Kidney epithelial cell (primary cell): ENCODE measurements around the gene TIGIT. TPM values are rescaled to one million over a fixed set of nuclear protein-coding genes. Genes with fewer than 3 reads are reported as not detected.
"Not testable (repeated sequence)": the region's sequence is repeated elsewhere in the genome, so short reads cannot be mapped to it uniquely, and the experiment has no call there.

Source experiments
- DNase-seq: peaks from one replicate; pipeline ENCODE4 v3.0.0-alpha.2; 2010; ENCODE audit warnings: low read depth
- H3K27me3 ChIP-seq: 2 replicates; pipeline ENCODE4 v1.6.0; 2011; ENCODE audit warnings: low read length; ENCODE audit not compliant: control insufficient read depth, insufficient read depth
- H3K36me3 ChIP-seq: 2 replicates; pipeline ENCODE4 v1.5.1; 2011; ENCODE audit warnings: low read length; ENCODE audit not compliant: control insufficient read depth, insufficient read depth
- H3K4me3 ChIP-seq: 2 replicates; pipeline ENCODE4 v1.5.1; 2011; ENCODE audit warnings: low read depth, mild to moderate bottlenecking, control low read depth, low read length
- total RNA-seq: library from RNA; depleted of rRNA; stranded (reverse); fragments of >200 nt; gene quantifications from 2 replicates; pipeline ENCODE4 v1.2.3, GENCODE V29; 2015
- TF ChIP-seq, protein P1 (sequence below): IDR thresholded peaks from 2 replicates; pipeline ENCODE4 v1.5.1; 2011; ENCODE audit warnings: mild to moderate bottlenecking, moderate library complexity, low read length, control low read depth, inconsistent platforms; ENCODE audit not compliant: insufficient read depth, poor library complexity, severe bottlenecking

Gene TIGIT
- total RNA-seq, 1 donor from 2014 or later, result not detected

GRCh38 chr3:114272271-114272670 is 21.6 kb upstream of the TIGIT start:
- DNase-seq, result no peak
- TF ChIP-seq, protein P1, sequence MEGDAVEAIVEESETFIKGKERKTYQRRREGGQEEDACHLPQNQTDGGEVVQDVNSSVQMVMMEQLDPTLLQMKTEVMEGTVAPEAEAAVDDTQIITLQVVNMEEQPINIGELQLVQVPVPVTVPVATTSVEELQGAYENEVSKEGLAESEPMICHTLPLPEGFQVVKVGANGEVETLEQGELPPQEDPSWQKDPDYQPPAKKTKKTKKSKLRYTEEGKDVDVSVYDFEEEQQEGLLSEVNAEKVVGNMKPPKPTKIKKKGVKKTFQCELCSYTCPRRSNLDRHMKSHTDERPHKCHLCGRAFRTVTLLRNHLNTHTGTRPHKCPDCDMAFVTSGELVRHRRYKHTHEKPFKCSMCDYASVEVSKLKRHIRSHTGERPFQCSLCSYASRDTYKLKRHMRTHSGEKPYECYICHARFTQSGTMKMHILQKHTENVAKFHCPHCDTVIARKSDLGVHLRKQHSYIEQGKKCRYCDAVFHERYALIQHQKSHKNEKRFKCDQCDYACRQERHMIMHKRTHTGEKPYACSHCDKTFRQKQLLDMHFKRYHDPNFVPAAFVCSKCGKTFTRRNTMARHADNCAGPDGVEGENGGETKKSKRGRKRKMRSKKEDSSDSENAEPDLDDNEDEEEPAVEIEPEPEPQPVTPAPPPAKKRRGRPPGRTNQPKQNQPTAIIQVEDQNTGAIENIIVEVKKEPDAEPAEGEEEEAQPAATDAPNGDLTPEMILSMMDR, result no peak
- H3K27me3 ChIP-seq, result no peaks in the 10 kb centered on the region
- no peaks in the 10 kb centered on the region for H3K36me3 ChIP-seq
- no peak overlapping the region for H3K4me3 ChIP-seq

DNA sequence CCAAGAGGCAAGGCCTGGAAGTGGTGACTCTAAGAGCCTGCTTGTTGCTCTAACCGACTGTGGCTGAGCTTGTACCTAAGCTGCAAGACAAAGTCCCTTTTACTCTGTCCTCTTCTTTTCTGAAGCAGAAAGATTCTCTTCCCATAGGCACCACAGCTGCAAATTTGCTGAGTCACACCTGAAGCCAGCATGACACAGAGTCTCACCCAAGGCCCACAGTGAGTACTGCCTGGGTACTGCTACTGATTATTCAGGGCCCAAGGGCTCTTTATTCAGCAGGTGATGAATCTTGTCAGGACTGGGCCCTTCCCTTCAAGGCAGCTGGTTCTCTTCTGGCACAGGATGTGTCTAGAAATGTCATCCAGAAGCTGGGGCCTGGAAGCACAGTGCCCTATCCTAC is 18.9 kb upstream of the TIGIT start:
- TF ChIP-seq, protein P1, result no peak
- H3K36me3 ChIP-seq, result no peaks in the 10 kb centered on the region
- DNase-seq, result peak; percentile 7
- no peak overlapping the region for H3K4me3 ChIP-seq
- no peaks in the 10 kb centered on the region for H3K27me3 ChIP-seq

GRCh38 chr3:114276856-114277255 is 17.0 kb upstream of the TIGIT start:
- H3K27me3 ChIP-seq, H3K4me3 ChIP-seq, H3K36me3 ChIP-seq, DNase-seq: not testable (repeated sequence)

DNA sequence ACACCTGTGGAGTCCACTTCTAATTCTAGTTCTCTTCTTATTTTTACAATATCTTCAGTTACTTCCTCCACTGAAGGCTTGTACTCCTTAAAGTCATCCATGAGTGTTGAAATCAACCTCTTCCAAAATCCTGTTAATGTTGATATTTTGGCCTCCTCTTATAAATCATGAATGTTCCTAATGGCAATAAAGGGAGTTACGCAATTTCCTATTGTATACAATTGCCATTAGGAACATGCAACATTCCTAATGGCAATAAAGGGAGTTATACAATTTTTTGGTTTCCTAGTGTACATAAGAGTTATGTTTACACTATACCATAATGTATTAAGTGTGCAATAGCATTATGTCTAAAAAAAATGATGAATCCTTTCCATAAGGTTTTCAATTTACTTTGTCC is 9.2 kb upstream of the TIGIT start:
- H3K4me3 ChIP-seq, result no peak overlapping the region
- H3K36me3 ChIP-seq, result no peaks in the 10 kb centered on the region
- no peak for DNase-seq
- TF ChIP-seq, protein P1, result no peak
- no peaks in the 10 kb centered on the region for H3K27me3 ChIP-seq

- DNase-seq, result no peak
- TF ChIP-seq, protein P1, result no peak
Measured at GRCh38 chr3:114285648-114286230, 8.1 kb upstream of the TIGIT start.

DNA sequence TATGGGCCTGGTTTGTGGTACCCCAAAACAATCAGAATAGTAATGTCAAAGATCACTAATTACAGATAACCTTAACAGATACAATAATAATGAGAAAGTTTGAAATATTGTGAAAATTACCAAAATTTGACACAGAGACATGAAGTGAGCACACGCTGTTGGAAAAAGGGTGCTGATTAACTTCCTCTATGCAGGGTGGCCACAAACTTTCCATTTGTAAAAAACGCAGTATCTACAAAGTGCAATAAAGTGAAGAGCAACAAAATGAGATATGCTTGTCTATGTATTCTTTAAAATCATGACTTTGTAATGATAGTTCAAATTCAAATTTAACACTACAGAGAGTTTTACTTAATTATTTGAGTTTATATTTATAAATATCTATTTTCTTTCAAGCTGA is 7.6 kb upstream of the TIGIT start:
- Histone ChIP-seq H3K36me3 (no peaks in the 10 kb centered on the region), H3K27me3 (no peaks in the 10 kb centered on the region), H3K4me3 (no peak overlapping the region)
- TF ChIP-seq, protein P1, result no peak
- DNase-seq, result no peak

More at GRCh38 chr3:114285648-114286230, 8.1 kb upstream of the TIGIT start:
- no peaks in the 10 kb centered on the region for H3K36me3 ChIP-seq
- no peaks in the 10 kb centered on the region for H3K27me3 ChIP-seq
- H3K4me3 ChIP-seq, result no peak overlapping the region
